ENCODE results near the gene SERHL2. TPM values are rescaled to one million over a fixed set of nuclear protein-coding genes. Genes with fewer than 3 reads are reported as not detected.
"Not testable (repeated sequence)": the region's sequence is repeated elsewhere in the genome, so short reads cannot be mapped to it uniquely, and the experiment has no call there.

The SERHL2 gene
- total RNA-seq, 1 donor from 2014 or later = not detected

DNA sequence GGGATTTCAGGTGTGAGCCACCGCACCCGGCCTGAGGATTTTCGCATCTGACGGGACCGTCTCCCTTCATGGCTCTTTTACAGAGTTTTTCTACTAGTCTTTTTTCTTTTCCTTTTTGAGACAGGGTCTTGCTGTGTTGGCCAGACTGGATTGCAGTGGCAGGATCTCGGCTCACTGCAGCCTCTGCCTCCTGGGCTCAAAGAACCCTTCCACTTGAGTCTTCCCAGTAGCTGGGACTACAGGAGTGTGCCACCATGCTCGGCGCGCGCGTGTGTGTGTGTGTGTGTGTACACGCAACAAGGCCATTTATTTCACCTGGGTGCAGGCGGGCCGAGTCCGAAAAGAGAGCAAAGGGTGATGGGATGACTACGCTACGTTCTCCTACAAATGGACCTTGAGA lies 10.9 kb downstream of the SERHL2 start:
- DNase-seq (ENCODE audit: low spot score) = no peak
- Histone ChIP-seq H3K9ac (no peak overlapping the region), H3K4me2 (no peak overlapping the region), H3K36me3 (no peaks in the 10 kb centered on the region), H3K4me1 (no peaks in the 10 kb centered on the region), H3K79me2 (ENCODE audit: low read depth) (no peaks in the 10 kb centered on the region), H3K27me3 (no peaks in the 10 kb centered on the region), H3K9me3 (ENCODE audit: low read depth) (no peaks in the 10 kb centered on the region), H3K4me3 (no peak overlapping the region), H3F3A (ENCODE audit: low read depth) (no peaks in the 10 kb centered on the region), H2AFZ (replicated peaks) (no peak overlapping the region), H3K27ac (no peak overlapping the region), H4K20me1 (ENCODE audit: low read depth) (peaks cover 4% of the 10 kb centered on the region)
- H3K27ac Mint-ChIP-seq = no peak overlapping the region
- peaks cover 13% of the 10 kb centered on the region for H3K4me1 Mint-ChIP-seq
- H3K9me3 Mint-ChIP-seq = no peaks in the 10 kb centered on the region
- H3K36me3 Mint-ChIP-seq = peaks cover 8% of the 10 kb centered on the region
- H3K27me3 Mint-ChIP-seq (ENCODE audit: insufficient read depth, low read depth) = peaks cover 9% of the 10 kb centered on the region
- H3K4me3 Mint-ChIP-seq = no peak overlapping the region
- no peak for TF ChIP-seq CTCF (IDR thresholded peaks at IDR 0.05)
- TF ChIP-seq EZH2 (IDR thresholded peaks at IDR 0.05) = no peak
- TF ChIP-seq EZH2phosphoT487 (IDR thresholded peaks at IDR 0.05) = no peak

DNA sequence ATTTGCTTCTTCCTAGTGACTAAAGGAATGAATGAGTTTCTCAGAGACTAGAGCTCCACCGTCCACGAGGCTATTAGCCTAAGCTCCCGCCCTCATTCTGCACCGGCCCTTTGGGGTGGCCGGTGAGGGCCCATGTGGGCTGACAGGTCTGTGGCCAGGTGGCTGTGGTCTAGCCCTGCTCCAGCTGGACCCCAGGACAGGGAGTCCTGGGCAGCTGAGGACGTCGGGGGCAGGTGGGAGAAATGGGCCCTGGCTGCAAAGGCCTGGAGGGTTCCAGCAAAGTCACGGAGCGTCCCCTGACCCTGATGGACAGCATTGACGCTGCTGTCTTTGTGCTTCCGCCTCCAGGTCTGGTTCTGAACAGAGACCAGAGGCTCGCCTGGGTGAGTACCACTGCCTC lies 12.2 kb downstream of the SERHL2 start:
- Histone ChIP-seq H3K27me3 (no peaks in the 10 kb centered on the region), H3K4me2 (no peak overlapping the region), H3K79me2 (ENCODE audit: low read depth) (no peaks in the 10 kb centered on the region), H3K4me3 (no peak overlapping the region), H3K9me3 (ENCODE audit: low read depth) (no peaks in the 10 kb centered on the region), H3K36me3 (no peaks in the 10 kb centered on the region), H4K20me1 (ENCODE audit: low read depth) (peaks cover 4% of the 10 kb centered on the region), H3K4me1 (no peaks in the 10 kb centered on the region), H3K27ac (no peak overlapping the region), H3K9ac (no peak overlapping the region), H2AFZ (replicated peaks) (no peak overlapping the region), H3F3A (ENCODE audit: low read depth) (no peaks in the 10 kb centered on the region)
- Mint-ChIP-seq H3K4me3 (no peak overlapping the region), H3K27me3 (ENCODE audit: insufficient read depth, low read depth) (peaks cover 8% of the 10 kb centered on the region), H3K27ac (no peak overlapping the region), H3K9me3 (no peaks in the 10 kb centered on the region), H3K4me1 (peaks cover 9% of the 10 kb centered on the region), H3K36me3 (peaks cover 6% of the 10 kb centered on the region)
- no peak for TF ChIP-seq CTCF (IDR thresholded peaks at IDR 0.05)
- no peak for TF ChIP-seq EZH2phosphoT487 (IDR thresholded peaks at IDR 0.05)
- TF ChIP-seq EZH2 (IDR thresholded peaks at IDR 0.05) = no peak
- DNase-seq (ENCODE audit: low spot score) = no peak

- H3K36me3 Mint-ChIP-seq; H3F3A ChIP-seq (ENCODE audit: low read depth); H3K9ac ChIP-seq; H3K4me1 ChIP-seq; H3K4me3 ChIP-seq; H3K27me3 Mint-ChIP-seq (ENCODE audit: insufficient read depth, low read depth); H4K20me1 ChIP-seq (ENCODE audit: low read depth); H2AFZ ChIP-seq (replicated peaks); H3K27ac Mint-ChIP-seq; H3K79me2 ChIP-seq (ENCODE audit: low read depth); H3K36me3 ChIP-seq; H3K27me3 ChIP-seq; H3K27ac ChIP-seq; DNase-seq (ENCODE audit: low spot score); H3K4me2 ChIP-seq; H3K9me3 Mint-ChIP-seq; H3K9me3 ChIP-seq (ENCODE audit: low read depth); H3K4me1 Mint-ChIP-seq; H3K4me3 Mint-ChIP-seq: not testable (repeated sequence)
These were observed 14.2 kb downstream of the SERHL2 start for GRCh38 chr22:42567950-42568349.

DNA sequence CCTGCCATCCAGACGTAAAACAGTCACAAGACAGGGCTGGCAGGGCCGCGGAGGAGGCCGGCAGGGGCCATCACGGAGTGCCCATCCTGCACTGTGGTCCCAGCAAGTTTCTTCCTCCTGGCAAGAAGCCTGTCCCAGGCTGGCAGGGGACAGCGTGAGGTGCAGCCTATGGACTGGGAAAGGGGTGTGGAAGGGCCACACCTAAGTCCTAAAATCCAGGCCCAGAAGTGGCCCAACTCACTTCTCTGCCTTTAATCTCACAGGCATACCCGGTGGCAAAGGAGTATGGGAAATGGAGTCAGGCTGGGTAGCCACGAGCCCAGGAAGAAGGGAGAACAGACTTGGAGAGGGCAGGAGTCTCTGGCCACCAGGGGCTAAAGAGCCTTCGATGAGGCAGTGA lies 16.8 kb downstream of the SERHL2 start:
- not testable (repeated sequence) for H3F3A ChIP-seq (ENCODE audit: low read depth); H3K9ac ChIP-seq; H3K27ac Mint-ChIP-seq; H3K9me3 ChIP-seq (ENCODE audit: low read depth); H3K36me3 ChIP-seq; H3K4me1 ChIP-seq; H3K4me1 Mint-ChIP-seq; H3K4me3 Mint-ChIP-seq; H4K20me1 ChIP-seq (ENCODE audit: low read depth); DNase-seq (ENCODE audit: low spot score); H3K27me3 ChIP-seq; H3K4me2 ChIP-seq; H3K27me3 Mint-ChIP-seq (ENCODE audit: insufficient read depth, low read depth); H2AFZ ChIP-seq (replicated peaks); H3K36me3 Mint-ChIP-seq; H3K4me3 ChIP-seq; H3K79me2 ChIP-seq (ENCODE audit: low read depth); H3K9me3 Mint-ChIP-seq; H3K27ac ChIP-seq

DNA sequence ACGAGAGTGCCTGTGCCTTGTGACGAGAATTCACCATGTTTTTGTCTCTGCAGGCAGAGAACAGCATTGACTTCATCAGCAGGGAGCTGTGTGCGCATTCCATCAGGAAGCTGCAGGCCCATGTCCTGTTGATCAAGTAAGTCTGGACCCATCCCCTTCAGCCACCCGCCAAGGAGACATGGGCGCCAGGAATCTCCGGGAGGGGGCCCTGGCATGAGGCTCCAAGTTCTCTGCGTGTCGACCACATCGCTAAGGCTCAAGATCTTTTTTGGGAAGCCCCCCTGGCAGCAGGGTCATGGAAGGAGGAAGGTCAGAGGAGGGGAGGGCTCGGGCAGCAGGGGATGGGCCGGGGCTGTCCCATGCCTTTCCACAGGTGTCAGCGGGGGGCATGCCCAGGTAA lies 17.3 kb downstream of the SERHL2 start:
- H3K9me3 ChIP-seq (ENCODE audit: low read depth); H3K9me3 Mint-ChIP-seq; H3K27ac ChIP-seq; H3K79me2 ChIP-seq (ENCODE audit: low read depth); DNase-seq (ENCODE audit: low spot score); H3K27ac Mint-ChIP-seq; H3K4me1 Mint-ChIP-seq; H3K36me3 ChIP-seq; H2AFZ ChIP-seq (replicated peaks); H3K9ac ChIP-seq; H3K4me2 ChIP-seq; H3K4me1 ChIP-seq; H3K36me3 Mint-ChIP-seq; H3F3A ChIP-seq (ENCODE audit: low read depth); H4K20me1 ChIP-seq (ENCODE audit: low read depth); H3K27me3 Mint-ChIP-seq (ENCODE audit: insufficient read depth, low read depth); H3K4me3 Mint-ChIP-seq; H3K4me3 ChIP-seq; H3K27me3 ChIP-seq: not testable (repeated sequence)

DNA sequence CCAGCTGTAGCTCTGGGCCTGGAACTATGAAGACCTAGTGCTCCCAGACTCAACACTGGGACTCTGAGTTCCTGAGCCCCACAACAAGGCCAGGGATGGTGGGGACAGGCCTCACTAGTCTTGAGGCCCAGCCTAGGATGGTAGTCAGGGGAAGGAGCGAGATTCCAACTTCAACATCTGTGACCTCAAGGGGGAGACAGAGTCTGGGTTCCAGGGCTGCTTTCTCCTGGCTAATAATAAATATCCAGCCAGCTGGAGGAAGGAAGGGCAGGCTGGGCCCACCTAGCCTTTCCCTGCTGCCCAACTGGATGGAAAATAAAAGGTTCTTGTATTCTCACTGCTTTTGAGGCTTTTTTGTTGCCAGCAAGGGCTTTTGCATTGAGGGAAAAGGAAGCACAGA lies 20.3 kb downstream of the SERHL2 start:
- H3K4me2 ChIP-seq; H3K4me3 ChIP-seq; H3K4me3 Mint-ChIP-seq; H3K36me3 Mint-ChIP-seq; H3K27ac ChIP-seq; H2AFZ ChIP-seq (replicated peaks); H3K9me3 Mint-ChIP-seq; H3K36me3 ChIP-seq; H3K4me1 Mint-ChIP-seq; H3F3A ChIP-seq (ENCODE audit: low read depth); H3K27me3 ChIP-seq; H3K9me3 ChIP-seq (ENCODE audit: low read depth); DNase-seq (ENCODE audit: low spot score); H3K27me3 Mint-ChIP-seq (ENCODE audit: insufficient read depth, low read depth); H3K4me1 ChIP-seq; H4K20me1 ChIP-seq (ENCODE audit: low read depth); H3K27ac Mint-ChIP-seq; H3K9ac ChIP-seq; H3K79me2 ChIP-seq (ENCODE audit: low read depth): not testable (repeated sequence)

- not testable (repeated sequence) for H3K9me3 Mint-ChIP-seq; H3K36me3 ChIP-seq; H3K4me2 ChIP-seq; DNase-seq (ENCODE audit: low spot score); H3K36me3 Mint-ChIP-seq; H3K9ac ChIP-seq; H3K79me2 ChIP-seq (ENCODE audit: low read depth); H3K4me1 Mint-ChIP-seq; H3K27ac ChIP-seq; H3K4me1 ChIP-seq; H2AFZ ChIP-seq (replicated peaks); H3K4me3 Mint-ChIP-seq; H3K27me3 Mint-ChIP-seq (ENCODE audit: insufficient read depth, low read depth); H3K9me3 ChIP-seq (ENCODE audit: low read depth); H3K27me3 ChIP-seq; H3K27ac Mint-ChIP-seq; H3F3A ChIP-seq (ENCODE audit: low read depth); H4K20me1 ChIP-seq (ENCODE audit: low read depth); H3K4me3 ChIP-seq
These were observed 20.7 kb downstream of the SERHL2 start for GRCh38 chr22:42574468-42574867.

All from neural progenitor cell (in vitro differentiated cells).